HCT116 (cell line): ENCODE results near the gene ANO10. TPM values are rescaled to one million over a fixed set of nuclear protein-coding genes. Genes with fewer than 3 reads are reported as not detected.

Experiments
- ATAC-seq: fragments of 200-7000 bp; cut with Tn5 transposase; 2 replicates; pipeline ENCODE4 v1.9.1; 2020; ENCODE audit warnings: mild to moderate bottlenecking, moderate library complexity
- BruUV-seq: library from RNA; stranded (reverse); fragments of 400-500 nt; replicated peaks from 2 replicates; lab custom pipeline; 2021; lab: Mats Ljungman, UMichigan
- CTCF ChIA-PET: fragments of 300-600 bp; sonication (Branson Sonifier 250); formaldehyde crosslinking; loops from one replicate; lab custom pipeline; 2021; ENCODE audit warnings: antibody characterized with exemption; lab: Charles Lee
- POLR2A ChIA-PET: fragments of 300-600, 350-600 bp; sonication (Branson Sonifier 250); formaldehyde crosslinking; loops from one replicate; lab custom pipeline; 2021; ENCODE audit warnings: antibody characterized with exemption; lab: Charles Lee
- RAD21 ChIA-PET, 2 experiments: fragments of 300-600 bp; sonication (Branson Sonifier 250); formaldehyde crosslinking; loops; one replicate each; lab custom pipeline; 2023; ENCODE audit warnings: low total read pairs in 2 of 2; ENCODE audit not compliant: uncharacterized antibody in 2 of 2, unreplicated experiment in 2 of 2, low non-redundant PET in 1 of 2; lab: Charles Lee
- DNase-seq: peaks from one replicate; pipeline ENCODE4 v3.0.0-alpha.2; 2010; ENCODE audit warnings: low read depth, low spot score
- H2AFZ ChIP-seq: fragments of 200-600 bp; shearing (Covaris generic), sonication (generic); 2 replicates; pipeline ENCODE4 v1.6.1; 2017; ENCODE audit warnings: low read depth, mixed run types, mixed read lengths, antibody characterized with exemption, low read length; ENCODE audit not compliant: poor library complexity, severe bottlenecking
- H3K27ac ChIP-seq: 2 replicates; pipeline ENCODE4 v1.5.1; 2012; ENCODE audit warnings: low read depth, low read length
- H3K27me3 ChIP-seq: fragments of 200-600 bp; sonication (generic); 2 replicates; pipeline ENCODE4 v1.6.1; 2016; ENCODE audit warnings: mixed run types, low read length, mixed read lengths; ENCODE audit not compliant: insufficient read depth
- H3K36me3 ChIP-seq, 2 experiments: fragments of 200-500 bp in 1 of 2; fragments of 200-600 bp in 1 of 2; sonication (Bioruptor generic) in 1 of 2; sonication (generic) in 1 of 2; 2 replicates each; pipeline versions ENCODE4 v1.5.1 to v1.6.1; 2014 to 2016; ENCODE audit warnings: low read length in 2 of 2, inconsistent platforms in 1 of 2, mixed read lengths in 1 of 2, mixed run types in 1 of 2; ENCODE audit not compliant: insufficient read depth in 2 of 2, control insufficient read depth in 1 of 2
- H3K4me1 ChIP-seq, 2 experiments: fragments of 200-600 bp in 1 of 2; sonication (generic) in 1 of 2; 2 replicates each; pipeline versions ENCODE4 v1.5.1 to v1.6.1; 2012 to 2017; ENCODE audit warnings: low read length in 2 of 2, inconsistent platforms in 1 of 2, mild to moderate bottlenecking in 1 of 2, mixed read lengths in 1 of 2, mixed run types in 1 of 2, moderate library complexity in 1 of 2; ENCODE audit not compliant: insufficient read depth in 2 of 2, control insufficient read depth in 1 of 2
- H3K4me2 ChIP-seq: fragments of 200-600 bp; sonication (generic); 2 replicates; pipeline ENCODE4 v1.6.1; 2017; ENCODE audit warnings: mixed run types, low read length, mixed read lengths
- H3K4me3 ChIP-seq, 2 experiments: fragments of 200-600 bp in 1 of 2; sonication (generic) in 1 of 2; replicated peaks in 1 of 2; 2 replicates each; pipeline ENCODE4 v1.5.1; 2011 to 2016; ENCODE audit warnings: low read length in 2 of 2, control low read depth in 1 of 2, low read depth in 1 of 2, mild to moderate bottlenecking in 1 of 2, mixed read lengths in 1 of 2, mixed run types in 1 of 2
- H3K79me2 ChIP-seq: fragments of 200-600 bp; sonication (generic); 2 replicates; pipeline ENCODE4 v1.6.1; 2017; ENCODE audit warnings: mild to moderate bottlenecking, mixed run types, low read length, moderate library complexity, mixed read lengths; ENCODE audit not compliant: insufficient read depth
- H3K9ac ChIP-seq: fragments of 200-600 bp; sonication (generic); 2 replicates; pipeline ENCODE4 v1.6.1; 2016; ENCODE audit warnings: low read length, mixed read lengths
- H3K9me2 ChIP-seq: fragments of 200-600 bp; sonication (generic), shearing (Covaris generic); 2 replicates; pipeline ENCODE4 v1.6.1; 2017; ENCODE audit warnings: mixed run types, mild to moderate bottlenecking, moderate library complexity; ENCODE audit not compliant: insufficient read depth
- H3K9me3 ChIP-seq, 2 experiments: fragments of 200-500 bp in 1 of 2; fragments of 200-600 bp in 1 of 2; sonication (Bioruptor generic) in 1 of 2; sonication (generic) in 1 of 2; 2 replicates each; pipeline ENCODE4 v1.6.1; 2014 to 2017; ENCODE audit warnings: low read length in 2 of 2, mixed read lengths in 2 of 2, inconsistent platforms in 1 of 2, low read depth in 1 of 2, mild to moderate bottlenecking in 1 of 2, mixed run types in 1 of 2, moderate library complexity in 1 of 2; ENCODE audit not compliant: control insufficient read depth in 1 of 2, insufficient read depth in 1 of 2
- H4K20me1 ChIP-seq: fragments of 200-600 bp; sonication (generic), shearing (Covaris generic); 2 replicates; pipeline ENCODE4 v1.6.1; 2017; ENCODE audit warnings: mixed run types, mild to moderate bottlenecking, moderate library complexity; ENCODE audit not compliant: insufficient read depth
- CBX3 ChIP-seq: IDR thresholded peaks from 2 replicates; pipeline ENCODE4 v1.6.1; 2012; ENCODE audit warnings: low read depth
- CEBPB ChIP-seq: IDR thresholded peaks from 2 replicates; pipeline ENCODE4 v1.6.1; 2012; ENCODE audit warnings: low read depth
- ELF1 ChIP-seq: IDR thresholded peaks from 2 replicates; pipeline ENCODE4 v1.6.1; 2012; ENCODE audit warnings: low read depth, borderline replicate concordance
- EZH2 ChIP-seq: fragments of 200-600 bp; sonication (generic); IDR thresholded peaks from 2 replicates; pipeline ENCODE4 v1.6.1; 2017; ENCODE audit warnings: antibody characterized with exemption, mixed run types
- EZH2phosphoT487 ChIP-seq: fragments of 200-600 bp; IDR thresholded peaks from 2 replicates; pipeline ENCODE4 v1.6.1; 2018; ENCODE audit warnings: antibody characterized with exemption, borderline replicate concordance
- JUND ChIP-seq: IDR thresholded peaks from 2 replicates; pipeline ENCODE4 v1.6.1; 2012
- POLR2AphosphoS5 ChIP-seq: IDR thresholded peaks from 2 replicates; pipeline ENCODE4 v1.6.1; 2011; ENCODE audit warnings: mild to moderate bottlenecking, low read depth, low read length, moderate library complexity
- RAD21 ChIP-seq: IDR thresholded peaks from 2 replicates; pipeline ENCODE4 v1.6.1; 2012; ENCODE audit warnings: low read depth, mild to moderate bottlenecking
- SIN3A ChIP-seq: IDR thresholded peaks from 2 replicates; pipeline ENCODE4 v1.6.1; 2012; ENCODE audit warnings: low read depth
- SP1 ChIP-seq: IDR thresholded peaks from 2 replicates; pipeline ENCODE4 v1.6.1; 2012; ENCODE audit warnings: low read depth
- SRF ChIP-seq: IDR thresholded peaks from 2 replicates; pipeline ENCODE4 v1.6.1; 2012; ENCODE audit warnings: low read depth
- YY1 ChIP-seq: IDR thresholded peaks from 2 replicates; pipeline ENCODE4 v1.6.1; 2011; ENCODE audit warnings: low read length, low read depth, moderate library complexity, mild to moderate bottlenecking; ENCODE audit not compliant: insufficient replicate concordance; ENCODE audit errors: extremely low read depth
- ZFX ChIP-seq: fragments of 450-650 bp; IDR thresholded peaks from 2 replicates; pipeline ENCODE4 v1.6.1; 2017
- intact Hi-C: fragments of 100-400 bp; cut with micrococcal nuclease; formaldehyde crosslinking; loops from 2 replicates; pipeline ENCODE4 v1.10.0; 2022
- total RNA-seq: library from RNA; stranded (reverse); gene quantifications from one replicate; pipeline ENCODE4 v1.2.1, GENCODE V29; 2021; ENCODE audit not compliant: unreplicated experiment
- TF ChIP-seq, protein P1 (sequence below), 3 experiments: fragments of 200-600 bp in 1 of 3; sonication (generic) in 1 of 3; IDR thresholded peaks in 2 of 3; conservative IDR thresholded peaks in 1 of 3; 2 replicates each; pipeline ENCODE4 v1.5.1; 2012 to 2017; ENCODE audit warnings: low read depth in 2 of 3, low read length in 2 of 3, antibody characterized with exemption in 1 of 3, borderline replicate concordance in 1 of 3, control low read depth in 1 of 3, mild to moderate bottlenecking in 1 of 3, mixed read lengths in 1 of 3, mixed run types in 1 of 3, moderate library complexity in 1 of 3; ENCODE audit not compliant: insufficient read depth in 1 of 3
- TF ChIP-seq, protein P2 (sequence below): IDR thresholded peaks from 2 replicates; pipeline ENCODE4 v1.6.1; 2012; ENCODE audit warnings: low read depth
- TF ChIP-seq, protein P3 (sequence below): IDR thresholded peaks from 2 replicates; pipeline ENCODE4 v1.6.1; 2011; ENCODE audit warnings: mild to moderate bottlenecking, low read length, moderate library complexity; ENCODE audit not compliant: insufficient replicate concordance; ENCODE audit errors: extremely low read depth
- TF ChIP-seq, protein P4 (sequence below): IDR thresholded peaks from 2 replicates; pipeline ENCODE4 v1.6.1; 2012

Gene ANO10
- total RNA-seq, 1 experiment from 2014 or later, result 13.3 TPM

DNA sequence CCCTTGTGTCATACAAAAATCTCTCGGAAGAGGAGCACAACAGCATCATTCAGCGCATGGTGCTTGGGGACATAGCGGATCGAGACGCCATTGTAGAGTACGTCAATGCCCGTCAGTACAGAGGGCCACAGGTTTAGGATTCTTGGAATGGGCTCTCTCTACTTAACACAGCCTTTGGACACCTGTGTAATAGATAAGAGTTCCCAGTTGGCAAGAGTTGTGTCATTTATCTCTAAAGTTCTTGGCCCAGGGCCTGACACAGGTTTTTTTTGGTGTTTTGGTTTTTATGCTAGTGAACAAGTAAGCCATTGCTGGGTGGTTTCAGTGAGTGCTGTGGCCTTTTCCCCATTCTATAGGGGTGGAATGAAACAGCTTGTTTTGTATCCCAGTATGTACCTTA lies 281.4 kb downstream of the ANO10 start:
- peaks cover 4 to 24% of the 10 kb centered on the region in 2 experiments; a peak in 2 of 4 replicates for H3K36me3 ChIP-seq
- H3K4me1 ChIP-seq, result no peaks in the 10 kb centered on the region
- no peak overlapping the region for H3K9ac ChIP-seq
- DNase-seq (no peak), ATAC-seq (no peak)
- BruUV-seq, result no TSS peak
- 0 out of 2 replicates have a peak, but pooled peaks cover 4% of the 10 kb centered on the region for H3K79me2 ChIP-seq
- H3K27me3 ChIP-seq, result no peaks in the 10 kb centered on the region
- no peak overlapping the region for H3K4me3 ChIP-seq
- ChIA-PET POLR2A (no interaction called here), RAD21 (no interaction called here), CTCF (no interaction called here)
- intact Hi-C loops, result no loop called here
- H3K9me3 ChIP-seq, result peaks cover 3 to 5% of the 10 kb centered on the region in 2 experiments; a peak in 3 of 4 replicates
- no peak overlapping the region for H2AFZ ChIP-seq
- no peaks in the 10 kb centered on the region for H4K20me1 ChIP-seq
- no peak overlapping the region for H3K27ac ChIP-seq
- H3K4me2 ChIP-seq, result no peak overlapping the region
- TF ChIP-seq YY1 (no peak), SP1 (no peak), ZFX (no peak), JUND (no peak), ELF1 (no peak), RAD21 (no peak), POLR2AphosphoS5 (no peak), CEBPB (no peak), EZH2phosphoT487 (no peak), EZH2 (no peak), SIN3A (no peak), SRF (no peak), CBX3 (no peak)
- TF ChIP-seq, protein P1, sequence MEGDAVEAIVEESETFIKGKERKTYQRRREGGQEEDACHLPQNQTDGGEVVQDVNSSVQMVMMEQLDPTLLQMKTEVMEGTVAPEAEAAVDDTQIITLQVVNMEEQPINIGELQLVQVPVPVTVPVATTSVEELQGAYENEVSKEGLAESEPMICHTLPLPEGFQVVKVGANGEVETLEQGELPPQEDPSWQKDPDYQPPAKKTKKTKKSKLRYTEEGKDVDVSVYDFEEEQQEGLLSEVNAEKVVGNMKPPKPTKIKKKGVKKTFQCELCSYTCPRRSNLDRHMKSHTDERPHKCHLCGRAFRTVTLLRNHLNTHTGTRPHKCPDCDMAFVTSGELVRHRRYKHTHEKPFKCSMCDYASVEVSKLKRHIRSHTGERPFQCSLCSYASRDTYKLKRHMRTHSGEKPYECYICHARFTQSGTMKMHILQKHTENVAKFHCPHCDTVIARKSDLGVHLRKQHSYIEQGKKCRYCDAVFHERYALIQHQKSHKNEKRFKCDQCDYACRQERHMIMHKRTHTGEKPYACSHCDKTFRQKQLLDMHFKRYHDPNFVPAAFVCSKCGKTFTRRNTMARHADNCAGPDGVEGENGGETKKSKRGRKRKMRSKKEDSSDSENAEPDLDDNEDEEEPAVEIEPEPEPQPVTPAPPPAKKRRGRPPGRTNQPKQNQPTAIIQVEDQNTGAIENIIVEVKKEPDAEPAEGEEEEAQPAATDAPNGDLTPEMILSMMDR (IDR thresholded peaks at IDR 0.05 in 2 of 3, conservative IDR thresholded peaks at IDR 0.05 in 1 of 3; ENCODE audit: borderline replicate concordance in 1 of 3, insufficient read depth in 1 of 3, low read depth in 2 of 3, low read length in 2 of 3), result no peak
- TF ChIP-seq, protein P2, sequence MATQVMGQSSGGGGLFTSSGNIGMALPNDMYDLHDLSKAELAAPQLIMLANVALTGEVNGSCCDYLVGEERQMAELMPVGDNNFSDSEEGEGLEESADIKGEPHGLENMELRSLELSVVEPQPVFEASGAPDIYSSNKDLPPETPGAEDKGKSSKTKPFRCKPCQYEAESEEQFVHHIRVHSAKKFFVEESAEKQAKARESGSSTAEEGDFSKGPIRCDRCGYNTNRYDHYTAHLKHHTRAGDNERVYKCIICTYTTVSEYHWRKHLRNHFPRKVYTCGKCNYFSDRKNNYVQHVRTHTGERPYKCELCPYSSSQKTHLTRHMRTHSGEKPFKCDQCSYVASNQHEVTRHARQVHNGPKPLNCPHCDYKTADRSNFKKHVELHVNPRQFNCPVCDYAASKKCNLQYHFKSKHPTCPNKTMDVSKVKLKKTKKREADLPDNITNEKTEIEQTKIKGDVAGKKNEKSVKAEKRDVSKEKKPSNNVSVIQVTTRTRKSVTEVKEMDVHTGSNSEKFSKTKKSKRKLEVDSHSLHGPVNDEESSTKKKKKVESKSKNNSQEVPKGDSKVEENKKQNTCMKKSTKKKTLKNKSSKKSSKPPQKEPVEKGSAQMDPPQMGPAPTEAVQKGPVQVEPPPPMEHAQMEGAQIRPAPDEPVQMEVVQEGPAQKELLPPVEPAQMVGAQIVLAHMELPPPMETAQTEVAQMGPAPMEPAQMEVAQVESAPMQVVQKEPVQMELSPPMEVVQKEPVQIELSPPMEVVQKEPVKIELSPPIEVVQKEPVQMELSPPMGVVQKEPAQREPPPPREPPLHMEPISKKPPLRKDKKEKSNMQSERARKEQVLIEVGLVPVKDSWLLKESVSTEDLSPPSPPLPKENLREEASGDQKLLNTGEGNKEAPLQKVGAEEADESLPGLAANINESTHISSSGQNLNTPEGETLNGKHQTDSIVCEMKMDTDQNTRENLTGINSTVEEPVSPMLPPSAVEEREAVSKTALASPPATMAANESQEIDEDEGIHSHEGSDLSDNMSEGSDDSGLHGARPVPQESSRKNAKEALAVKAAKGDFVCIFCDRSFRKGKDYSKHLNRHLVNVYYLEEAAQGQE, result no peak
- TF ChIP-seq, protein P3, sequence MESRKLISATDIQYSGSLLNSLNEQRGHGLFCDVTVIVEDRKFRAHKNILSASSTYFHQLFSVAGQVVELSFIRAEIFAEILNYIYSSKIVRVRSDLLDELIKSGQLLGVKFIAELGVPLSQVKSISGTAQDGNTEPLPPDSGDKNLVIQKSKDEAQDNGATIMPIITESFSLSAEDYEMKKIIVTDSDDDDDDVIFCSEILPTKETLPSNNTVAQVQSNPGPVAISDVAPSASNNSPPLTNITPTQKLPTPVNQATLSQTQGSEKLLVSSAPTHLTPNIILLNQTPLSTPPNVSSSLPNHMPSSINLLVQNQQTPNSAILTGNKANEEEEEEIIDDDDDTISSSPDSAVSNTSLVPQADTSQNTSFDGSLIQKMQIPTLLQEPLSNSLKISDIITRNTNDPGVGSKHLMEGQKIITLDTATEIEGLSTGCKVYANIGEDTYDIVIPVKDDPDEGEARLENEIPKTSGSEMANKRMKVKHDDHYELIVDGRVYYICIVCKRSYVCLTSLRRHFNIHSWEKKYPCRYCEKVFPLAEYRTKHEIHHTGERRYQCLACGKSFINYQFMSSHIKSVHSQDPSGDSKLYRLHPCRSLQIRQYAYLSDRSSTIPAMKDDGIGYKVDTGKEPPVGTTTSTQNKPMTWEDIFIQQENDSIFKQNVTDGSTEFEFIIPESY, result no peak
- TF ChIP-seq, protein P4, sequence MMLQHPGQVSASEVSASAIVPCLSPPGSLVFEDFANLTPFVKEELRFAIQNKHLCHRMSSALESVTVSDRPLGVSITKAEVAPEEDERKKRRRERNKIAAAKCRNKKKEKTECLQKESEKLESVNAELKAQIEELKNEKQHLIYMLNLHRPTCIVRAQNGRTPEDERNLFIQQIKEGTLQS, result no peak
- no peaks in the 10 kb centered on the region for H3K9me2 ChIP-seq
